ENCODE data around the gene FBN1.

DNA sequence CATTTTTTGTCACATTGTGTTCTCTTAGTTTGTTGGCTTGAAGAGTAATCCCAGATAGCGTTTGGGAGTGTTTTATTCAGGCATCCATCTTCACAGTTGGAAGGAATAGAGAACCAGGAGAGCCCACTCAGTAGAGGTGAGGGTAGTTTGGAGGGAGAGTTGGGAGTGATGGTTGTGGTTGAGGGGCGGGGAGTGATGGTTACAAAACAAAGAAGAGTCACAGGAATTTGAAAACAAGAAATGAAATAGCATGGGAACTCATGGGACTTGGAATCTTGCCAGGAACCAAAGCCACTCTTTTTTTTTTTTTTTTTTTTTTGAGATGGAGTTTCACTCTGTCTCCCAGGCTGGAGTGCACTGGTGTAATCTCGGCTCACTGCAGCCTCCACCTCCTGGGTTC, 278.0 kb downstream of the FBN1 start:
- TF ChIP-seq EZH2 (optimal IDR thresholded peaks at IDR 0.05; ENCODE audit: low read depth, low read length) (no peak), CTCF (IDR thresholded peaks at IDR 0.05; ENCODE audit: low read length) (no peak)

Data from MM.1S (cell line).